HG03039 (cell line): ENCODE results near the gene SREBF1.

Experiments used
- ATAC-seq: cut with Tn5 transposase; IDR thresholded peaks from one replicate; pipeline ENCODE4 v1.9.1; 2021; ENCODE audit warnings: mild to moderate bottlenecking, moderate library complexity; ENCODE audit not compliant: unreplicated experiment

The SREBF1 gene

DNA sequence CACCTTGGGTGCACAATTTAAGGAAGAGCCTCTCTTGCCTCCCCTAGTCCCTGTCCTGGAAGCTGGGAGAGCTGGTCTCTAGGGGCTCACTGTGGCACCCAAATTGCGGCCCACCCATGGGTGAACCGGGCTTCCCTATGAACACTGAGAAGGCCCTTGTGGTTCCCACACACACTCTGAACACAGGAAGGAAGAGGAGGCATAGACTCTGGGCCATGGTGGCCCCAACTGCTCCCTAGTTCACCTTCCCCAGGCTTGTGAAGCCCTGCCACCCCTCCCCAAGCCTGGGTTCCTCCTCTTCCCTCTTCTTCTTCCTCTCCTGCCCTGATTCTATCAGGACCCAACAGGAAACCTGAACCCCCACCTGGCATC is 10.5 kb downstream of the SREBF1 start:
- ATAC-seq: no peak

DNA sequence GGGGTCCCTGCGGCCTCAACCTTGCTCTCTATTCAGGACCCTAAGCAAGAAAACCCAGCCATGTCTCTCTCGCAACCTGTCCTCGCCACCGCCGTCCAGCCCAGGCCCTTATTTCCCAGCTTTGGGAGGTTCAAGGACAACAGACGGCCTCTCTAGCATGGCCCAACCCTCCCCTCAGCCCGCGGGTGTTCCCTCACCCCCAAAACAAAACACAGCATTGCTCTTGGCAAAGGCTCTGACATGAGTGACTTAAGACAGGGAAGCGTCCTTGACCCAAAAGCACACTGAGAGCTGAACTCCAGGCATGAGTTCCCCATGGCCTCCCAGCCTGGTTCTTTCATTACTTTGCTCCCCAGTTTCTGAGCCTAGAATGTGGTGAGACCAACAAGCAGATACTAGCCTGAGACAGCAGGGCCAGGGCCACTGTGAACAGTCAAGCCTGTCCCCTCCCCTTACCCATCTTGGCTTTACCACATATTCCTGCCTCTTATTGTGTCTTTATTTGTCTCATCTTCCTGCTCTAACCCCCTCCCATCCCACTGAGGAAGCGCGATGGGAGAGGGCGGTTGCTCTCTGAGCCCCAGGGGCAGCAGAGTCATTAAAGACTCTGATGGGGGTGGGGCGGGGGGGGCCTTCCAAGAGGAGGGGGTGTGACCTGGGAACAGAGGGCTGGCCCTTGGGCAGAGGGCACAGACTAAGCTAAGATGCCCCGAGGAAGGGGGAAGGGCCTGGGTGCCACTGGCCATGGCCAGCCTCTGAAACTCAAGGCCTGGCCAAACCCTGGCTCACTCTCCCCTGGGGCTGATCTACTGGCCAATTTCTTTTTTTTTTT is 11.8 kb downstream of the SREBF1 start:
- no peak for ATAC-seq

DNA sequence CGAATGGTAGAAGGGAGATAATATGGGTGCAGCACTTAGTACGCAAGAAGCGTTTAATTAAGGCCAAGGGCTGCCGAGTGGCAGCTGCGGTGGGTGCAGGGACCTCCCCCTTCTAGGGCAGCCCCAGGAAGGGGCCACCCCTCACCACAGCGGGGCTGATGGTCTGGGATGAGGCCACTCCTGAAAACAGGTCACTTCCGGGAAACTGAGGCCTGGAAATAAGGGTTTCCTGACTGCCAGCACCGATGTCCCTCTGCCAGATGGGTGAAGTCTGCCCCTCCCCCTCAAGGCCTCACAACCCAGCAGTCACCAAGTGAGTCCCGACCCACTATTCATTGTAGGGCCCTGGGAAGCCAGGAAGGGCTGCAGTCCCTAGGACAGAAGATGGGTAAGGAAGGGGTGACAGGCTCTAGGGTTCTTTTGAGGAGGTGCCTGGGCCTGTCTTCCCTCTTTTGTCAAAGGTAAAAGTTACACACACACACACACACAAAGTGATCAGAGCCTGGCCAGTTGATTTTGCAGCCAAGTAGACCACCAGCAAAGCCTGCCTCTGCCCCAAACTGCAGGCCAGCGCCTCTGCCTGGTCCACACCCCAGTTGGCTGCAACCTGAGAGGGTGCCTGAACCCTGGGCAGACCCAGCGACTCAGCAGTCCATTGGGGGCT is 12.5 kb downstream of the SREBF1 start:
- no peak for ATAC-seq

DNA sequence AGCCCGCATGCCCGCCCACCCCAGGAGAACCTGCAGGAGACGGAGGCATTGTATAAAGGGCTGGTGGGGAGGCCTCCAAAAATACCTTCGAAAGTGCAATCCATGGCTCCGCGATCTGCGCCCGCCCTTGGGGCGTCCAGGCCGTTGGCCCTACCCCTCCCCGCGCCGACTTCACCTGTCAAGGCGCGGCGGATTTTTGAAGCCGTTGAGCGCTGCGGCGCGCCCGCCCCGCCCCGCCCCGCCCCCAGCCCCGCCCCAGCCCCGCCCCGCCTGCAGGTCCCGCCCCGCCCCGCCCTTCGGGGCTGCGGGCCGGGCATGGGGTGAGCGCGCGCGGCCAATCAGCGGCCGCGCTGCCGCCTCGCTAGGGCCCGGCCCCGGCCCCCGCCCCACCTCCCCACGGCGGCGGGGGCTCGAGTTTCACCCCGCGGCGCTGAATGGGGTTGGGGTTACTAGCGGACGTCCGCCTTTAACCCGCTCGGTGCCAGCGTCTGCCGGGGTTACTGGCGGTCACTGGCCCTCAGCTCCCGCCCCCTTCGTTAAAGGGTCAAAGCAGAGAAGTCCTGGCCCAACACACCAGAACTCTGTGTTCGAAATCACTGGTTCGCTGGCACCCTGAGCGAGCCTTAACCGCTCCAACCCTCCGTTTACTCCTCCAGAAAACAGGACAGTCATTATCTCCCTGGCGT is 13.2 kb downstream of the SREBF1 start:
- no peak for ATAC-seq

DNA sequence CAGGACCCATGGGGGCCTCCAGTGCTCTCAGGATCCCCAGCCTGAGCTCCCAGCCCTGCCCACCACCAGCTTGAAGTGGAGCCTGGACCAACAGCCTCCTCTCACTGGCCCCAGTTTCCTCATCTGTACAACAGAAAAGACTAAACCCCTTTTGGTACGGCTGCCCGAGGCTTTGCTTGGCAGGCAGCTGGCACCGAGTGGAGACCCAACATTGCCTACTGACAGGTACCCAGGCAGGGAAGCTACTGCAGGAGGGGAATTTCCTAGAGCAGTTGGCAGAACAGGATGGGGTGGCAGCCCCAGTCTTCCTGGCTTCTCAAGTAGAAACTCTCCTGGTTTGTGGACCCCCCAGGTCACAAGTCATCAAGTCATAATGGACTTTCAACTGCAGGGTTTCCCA is 14.2 kb downstream of the SREBF1 start:
- no peak for ATAC-seq

DNA sequence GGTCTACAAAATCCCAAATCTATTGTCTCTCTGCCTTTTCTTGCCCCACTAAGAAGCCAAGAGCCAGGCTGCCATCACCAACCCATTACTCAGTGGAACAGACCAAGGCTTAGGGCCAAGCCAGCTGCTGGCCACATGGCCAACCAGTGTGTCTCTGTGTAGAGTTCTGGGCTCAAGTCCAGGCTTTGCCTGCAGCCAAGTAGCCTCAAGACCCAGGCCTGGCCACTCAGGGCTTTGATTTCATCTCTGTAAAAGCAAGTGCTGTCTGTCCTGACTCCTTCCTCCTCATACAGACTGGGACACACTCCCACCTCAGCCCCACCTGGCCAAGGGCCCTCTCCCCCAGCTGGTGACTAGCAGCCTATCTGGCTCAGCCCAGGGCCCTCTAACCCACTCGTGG is 14.6 kb downstream of the SREBF1 start:
- no peak for ATAC-seq

DNA sequence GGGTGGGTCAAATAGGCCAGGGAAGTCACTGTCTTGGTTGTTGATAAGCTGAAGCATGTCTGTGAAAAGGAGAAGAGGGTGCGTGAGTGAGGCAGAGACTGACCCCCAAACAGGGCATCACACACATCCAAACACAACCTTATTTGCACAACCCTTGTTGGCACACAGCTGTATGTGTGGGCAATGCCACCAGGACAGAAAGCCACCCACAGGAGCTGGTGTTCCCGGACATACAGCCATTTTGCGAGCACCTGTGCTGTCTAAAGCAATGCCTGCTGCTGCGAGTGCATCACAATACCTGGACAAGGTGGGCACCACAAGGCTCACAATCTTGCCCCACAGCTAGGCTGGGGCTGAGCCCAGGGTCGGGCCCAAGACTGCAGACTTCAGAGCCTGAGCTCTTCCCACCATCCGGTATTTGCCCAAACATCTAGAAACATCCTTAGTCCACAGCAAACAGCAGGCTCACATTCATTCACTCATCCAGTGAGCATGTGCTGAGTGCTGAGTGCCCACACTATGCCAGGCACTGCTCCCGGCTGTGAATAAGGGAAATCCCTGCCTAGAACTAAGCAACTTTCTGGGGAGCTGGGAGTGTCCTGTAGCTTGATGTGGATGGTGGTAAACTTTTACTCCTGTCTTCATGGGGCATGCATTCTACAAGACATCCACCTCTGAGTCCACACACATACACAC is 16.2 kb downstream of the SREBF1 start:
- no peak for ATAC-seq

DNA sequence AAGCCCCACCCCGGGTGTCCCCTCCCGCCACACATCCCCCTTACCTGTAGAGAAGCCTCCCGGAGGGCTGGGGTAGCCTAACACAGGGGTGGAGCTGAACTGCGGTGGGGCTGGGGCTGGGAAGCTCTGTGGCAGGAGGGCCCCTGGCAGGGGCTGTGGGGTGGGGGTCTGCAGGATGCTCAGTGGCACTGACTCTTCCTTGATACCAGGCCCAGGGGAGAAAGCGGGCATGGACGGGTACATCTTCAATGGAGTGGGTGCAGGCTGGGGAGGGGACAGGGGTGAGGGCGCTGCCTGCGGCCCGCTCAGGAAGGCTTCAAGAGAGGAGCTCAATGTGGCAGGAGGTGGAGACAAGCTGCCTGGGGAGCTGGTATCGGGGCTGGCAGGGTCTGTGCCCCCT is 16.7 kb downstream of the SREBF1 start:
- ATAC-seq: no peak

DNA sequence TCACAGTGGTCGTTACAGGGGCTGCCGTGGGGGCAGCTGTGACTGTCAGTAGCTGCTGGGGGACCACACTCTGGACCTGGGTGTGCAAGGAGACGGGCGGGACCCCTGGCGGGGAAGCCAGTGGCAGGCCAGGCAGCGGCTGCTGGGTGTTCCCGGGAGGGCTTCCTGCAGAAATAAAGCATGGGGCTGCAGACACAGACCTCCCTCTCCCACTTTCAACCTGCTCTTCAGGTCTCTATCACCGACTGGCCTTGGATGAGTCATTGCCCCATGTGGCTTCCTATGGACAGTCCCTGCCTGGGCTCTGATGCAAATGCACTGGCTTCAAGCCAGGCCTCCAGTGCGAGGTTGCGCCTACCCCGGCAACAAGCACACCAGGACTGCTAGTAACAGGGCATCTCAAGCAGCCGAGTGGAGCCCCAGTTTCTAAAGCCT is 17.2 kb downstream of the SREBF1 start:
- ATAC-seq: peak; percentile 31

DNA sequence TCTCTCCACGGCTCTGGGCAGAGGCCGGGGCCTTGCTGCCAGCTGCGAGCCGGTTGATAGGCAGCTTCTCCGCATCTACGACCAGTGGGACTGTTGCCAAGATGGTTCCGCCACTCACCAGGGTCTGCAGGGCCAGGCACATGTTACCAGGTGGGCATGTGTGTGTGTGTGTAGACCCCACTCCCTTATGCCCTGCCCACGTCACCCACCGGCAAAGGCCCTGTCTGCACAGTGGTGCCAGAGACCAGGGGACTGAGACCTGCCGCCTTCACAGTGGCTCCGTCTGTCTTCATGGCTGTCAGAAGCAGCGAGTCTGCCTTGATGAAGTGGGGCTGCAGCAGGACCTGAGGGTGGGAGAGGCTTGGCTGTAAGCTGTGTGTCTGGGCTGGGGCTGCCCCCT is 17.7 kb downstream of the SREBF1 start:
- no peak for ATAC-seq

DNA sequence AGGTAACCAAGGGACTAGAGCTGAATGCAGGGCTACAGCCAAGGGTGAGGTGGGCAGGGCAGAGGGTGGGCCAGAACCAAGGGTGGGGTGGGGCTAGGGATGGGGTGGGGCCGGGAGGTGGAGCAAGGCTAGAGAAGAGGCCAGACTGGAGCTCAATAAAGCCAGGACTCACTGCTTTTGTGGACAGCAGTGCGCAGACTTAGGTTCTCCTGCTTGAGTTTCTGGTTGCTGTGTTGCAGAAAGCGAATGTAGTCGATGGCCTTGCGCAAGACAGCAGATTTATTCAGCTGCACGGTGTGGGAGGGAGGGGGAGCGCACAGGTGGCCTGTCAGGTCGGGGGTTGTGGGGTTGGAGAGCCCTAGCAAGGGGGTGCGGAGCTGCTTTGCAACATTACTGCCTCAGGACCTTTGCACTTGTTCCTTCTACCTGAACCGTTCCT is 18.7 kb downstream of the SREBF1 start:
- ATAC-seq: no peak

DNA sequence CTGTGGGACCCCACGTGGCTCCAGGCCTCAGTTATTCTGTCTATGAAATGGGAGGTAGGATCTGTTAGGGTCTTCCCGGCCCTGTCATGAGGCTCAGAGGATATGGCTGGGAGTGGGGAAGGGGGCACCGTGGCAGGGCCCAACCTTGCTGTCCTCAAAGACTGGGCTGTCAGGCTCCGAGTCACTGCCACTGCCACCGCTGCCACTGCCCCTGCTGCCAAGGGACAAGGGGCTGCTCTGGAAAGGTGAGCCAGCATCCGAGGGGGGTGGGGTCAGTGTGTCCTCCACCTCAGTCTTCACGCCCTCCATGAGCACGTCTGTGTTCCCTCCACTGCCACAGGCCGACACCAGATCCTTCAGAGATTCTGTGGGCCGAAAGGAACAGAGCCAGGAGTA is 19.2 kb downstream of the SREBF1 start:
- ATAC-seq: no peak

DNA sequence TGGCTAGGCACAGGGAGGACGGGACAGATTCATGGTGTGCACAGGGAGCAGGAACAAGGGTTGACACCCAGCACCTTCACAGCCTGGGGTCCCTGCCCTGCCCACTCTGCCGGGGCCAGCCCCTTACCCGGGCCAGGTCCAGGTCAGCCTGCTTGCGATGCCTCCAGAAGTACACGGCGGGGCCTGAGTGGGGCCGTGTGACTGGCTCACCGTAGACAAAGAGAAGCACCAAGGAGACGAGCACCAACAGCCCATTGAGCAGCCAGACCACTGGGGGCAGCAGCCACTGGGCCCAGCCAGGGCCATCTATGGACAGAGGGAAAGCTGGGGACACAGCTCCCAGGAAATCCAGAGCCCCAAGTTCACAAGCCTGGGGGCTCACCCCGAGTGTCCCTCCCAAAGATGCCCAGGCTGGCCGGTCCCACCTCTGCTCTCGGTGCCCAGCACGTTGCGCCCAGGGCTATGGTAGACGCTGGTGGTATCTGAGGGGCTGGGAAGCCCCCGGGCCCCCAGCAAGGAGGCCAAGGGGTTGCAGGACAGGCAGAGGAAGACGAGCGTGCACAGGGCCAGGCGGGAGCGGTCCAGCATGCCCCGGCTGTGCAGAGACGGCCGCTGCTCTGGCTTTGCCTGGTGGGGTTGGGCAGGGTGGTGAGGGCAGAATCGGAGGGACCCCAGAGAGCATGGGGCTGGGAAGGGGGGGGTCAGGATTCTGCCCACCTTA is 19.8 kb downstream of the SREBF1 start:
- ATAC-seq: no peak

DNA sequence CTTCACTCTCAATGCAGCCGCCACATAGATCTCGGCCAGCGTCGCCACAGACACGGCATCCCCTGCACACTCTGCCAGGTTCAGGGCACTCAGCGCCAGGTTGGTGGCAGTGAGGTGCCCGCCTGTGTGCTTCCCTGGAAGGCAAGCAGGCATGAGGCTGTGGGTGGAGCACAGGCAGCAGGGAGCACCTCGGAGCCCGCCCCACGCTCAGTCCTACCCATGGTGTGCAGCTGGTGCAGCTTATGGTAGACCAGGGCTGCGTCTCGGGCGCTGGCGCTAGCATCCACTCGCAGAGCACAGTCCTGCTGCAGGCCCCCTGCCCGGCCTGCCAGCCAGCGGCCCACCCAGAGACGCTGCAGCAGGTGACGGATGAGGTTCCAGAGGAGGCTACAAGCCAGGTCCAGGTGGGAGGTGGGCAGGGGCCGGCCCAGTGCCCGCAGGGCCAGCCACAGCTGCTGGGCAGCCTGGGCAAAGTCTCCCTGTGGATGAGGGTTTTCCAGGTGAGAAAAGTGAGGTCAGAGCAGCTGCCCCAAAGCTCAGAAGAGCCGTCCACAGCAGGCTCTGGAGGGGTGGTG is 20.5 kb downstream of the SREBF1 start:
- ATAC-seq: no peak

DNA sequence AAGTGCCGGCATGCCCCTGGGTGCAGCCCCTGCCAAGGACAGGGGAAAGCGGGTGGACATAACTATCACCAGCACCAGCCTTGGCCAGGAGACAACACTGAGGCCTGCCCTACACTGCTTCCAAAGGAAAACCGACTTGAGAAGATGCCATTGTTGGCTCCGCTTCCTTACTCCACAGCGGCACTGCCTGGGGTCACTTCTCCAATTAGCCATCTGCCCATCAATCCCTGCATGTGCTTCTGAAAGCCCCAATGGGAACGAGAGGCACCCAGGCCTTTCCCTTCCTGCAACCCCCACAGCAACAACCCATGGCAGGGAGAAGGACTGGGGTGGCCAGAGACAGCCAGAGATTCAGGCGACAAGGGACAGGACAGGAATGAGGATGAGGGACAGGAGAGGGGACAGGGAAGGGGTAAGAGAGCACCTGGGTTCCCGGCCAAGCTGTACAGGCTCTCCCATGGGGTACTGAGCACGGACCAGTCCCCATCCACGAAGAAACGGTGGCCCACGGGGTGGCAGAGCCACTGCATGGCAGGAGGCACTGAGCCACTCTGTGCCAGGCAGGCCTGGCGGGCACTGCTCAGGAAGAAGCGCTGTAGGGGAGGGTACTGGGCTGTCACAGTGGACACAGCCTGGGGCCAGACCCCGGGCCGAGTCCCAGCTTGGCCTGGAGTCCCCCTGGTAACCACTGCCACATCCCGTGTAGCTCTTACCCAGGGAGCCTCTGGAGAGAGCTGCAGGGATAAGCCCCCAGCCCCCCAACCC is 21.2 kb downstream of the SREBF1 start:
- ATAC-seq: no peak

DNA sequence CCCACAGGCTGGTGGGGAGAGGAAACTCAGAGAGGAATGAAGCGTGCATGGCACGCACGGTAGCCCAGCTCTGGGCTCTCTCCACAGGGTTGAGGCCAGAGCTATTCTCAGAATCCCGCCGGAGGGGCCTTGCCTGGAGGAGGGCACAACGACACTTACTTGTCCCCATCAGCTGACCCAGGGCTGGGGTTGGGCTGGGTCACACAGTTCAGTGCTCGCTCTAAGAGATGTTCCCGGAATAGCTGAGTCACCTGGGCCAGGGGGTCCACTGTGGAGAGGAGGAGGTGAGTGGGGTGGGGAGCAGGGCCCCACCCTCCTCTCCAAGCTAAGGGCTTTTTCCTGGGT is 21.8 kb downstream of the SREBF1 start:
- no peak for ATAC-seq

DNA sequence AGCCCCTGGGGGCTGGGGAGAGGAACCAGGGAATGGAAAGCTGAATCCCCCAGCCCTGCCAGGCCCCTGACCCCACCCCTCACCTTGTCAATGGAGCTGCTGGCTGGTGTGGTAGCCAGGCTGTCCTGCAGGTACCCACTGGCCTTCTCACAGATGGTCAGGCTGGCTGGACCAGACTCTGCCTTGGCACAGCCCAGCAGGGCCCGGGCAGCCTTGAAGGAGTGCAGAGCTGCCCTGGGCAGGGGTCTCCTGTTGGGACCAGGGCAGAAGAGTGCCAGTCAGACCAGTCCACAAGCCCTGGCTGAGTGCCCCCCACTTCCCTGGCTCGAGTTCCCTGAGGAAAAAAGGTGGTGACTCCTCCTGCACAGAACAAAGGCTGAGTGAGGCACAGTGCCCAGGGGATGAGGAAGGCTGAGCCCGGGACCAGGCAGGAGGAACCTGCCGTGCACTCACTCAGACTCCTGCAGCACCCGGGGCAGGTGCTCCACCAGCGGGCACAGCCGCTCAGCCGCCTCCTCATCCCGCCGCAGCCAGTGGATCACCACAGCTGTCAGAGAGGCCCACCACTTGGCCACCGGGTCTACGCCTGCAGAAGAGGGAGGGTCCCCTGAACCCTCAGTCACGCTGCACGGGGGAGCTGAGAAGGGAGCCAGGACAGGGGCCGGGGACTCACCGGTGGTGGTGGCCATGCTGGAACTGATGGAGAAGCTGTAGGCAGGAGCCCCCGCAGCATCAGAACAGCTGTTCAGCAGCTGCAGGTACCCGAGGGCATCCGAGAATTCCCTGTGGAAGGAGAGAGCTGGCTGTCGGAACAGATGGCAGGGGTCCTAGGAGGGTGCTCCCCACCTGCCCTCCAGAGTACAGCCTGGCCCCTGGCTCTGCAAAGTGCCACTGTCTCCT is 22.4 kb downstream of the SREBF1 start:
- ATAC-seq: no peak

DNA sequence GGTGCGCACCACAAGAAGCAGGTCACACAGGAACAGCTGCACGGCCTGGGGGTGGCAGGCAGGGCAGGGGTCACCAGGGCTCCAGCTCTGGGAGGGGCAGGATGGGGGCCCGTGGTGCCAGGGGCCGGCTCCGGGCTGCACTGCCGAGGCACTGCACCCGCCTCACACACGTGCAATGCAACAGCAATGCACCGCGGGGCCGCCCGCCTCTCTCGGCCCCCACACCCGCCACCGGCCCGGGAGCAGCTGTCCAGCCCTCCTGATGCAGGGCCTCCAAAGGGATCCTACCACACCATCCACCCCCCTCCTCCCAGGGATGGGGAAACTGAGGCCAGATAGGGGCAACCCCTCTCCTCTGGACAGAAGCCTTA is 23.1 kb downstream of the SREBF1 start:
- ATAC-seq: no peak
